Psoas muscle (tissue), 8 donors: ENCODE results near the gene EIF3I. TPM values are rescaled to one million over a fixed set of nuclear protein-coding genes. Genes with fewer than 3 reads are reported as not detected.
A peak's percentile ranks its signal among the peaks of the same experiment; 100 is the strongest.

Source experiments
- ATAC-seq, 4 donors: fragments of 200-7000 bp; cut with Tn5 transposase; one replicate each; pipeline ENCODE4 v1.9.1; 2020; ENCODE audit warnings: moderate library complexity in 3 of 4, mild to moderate bottlenecking in 2 of 4
- DNase-seq, 2 donors: peaks; one replicate each; pipeline ENCODE4 v3.0.0-alpha.2; 2020
- H3K27ac ChIP-seq: fragments of 200-600 bp; one replicate; pipeline ENCODE4 v1.8.0; 2022
- H3K27me3 ChIP-seq, 3 donors: fragments of 200-600 bp in 1 of 3; one replicate each; pipeline versions ENCODE4 v1.6.1 to v1.8.0; 2013 to 2022; ENCODE audit warnings: low read length in 2 of 3, mild to moderate bottlenecking in 2 of 3, moderate library complexity in 1 of 3; ENCODE audit not compliant: insufficient read depth in 3 of 3
- H3K36me3 ChIP-seq, 2 donors: fragments of 200-600 bp in 1 of 2; one replicate each; pipeline versions ENCODE4 v1.6.1 to v1.8.0; 2013 to 2022; ENCODE audit warnings: low read depth in 1 of 2, mild to moderate bottlenecking in 1 of 2, moderate library complexity in 1 of 2; ENCODE audit not compliant: insufficient read depth in 1 of 2
- H3K4me1 ChIP-seq: fragments of 200-600 bp; one replicate; pipeline ENCODE4 v1.8.0; 2022
- H3K4me3 ChIP-seq: fragments of 200-600 bp; one replicate; pipeline ENCODE4 v1.8.0; 2022; ENCODE audit warnings: mild to moderate bottlenecking
- H3K9me3 ChIP-seq: fragments of 200-600 bp; one replicate; pipeline ENCODE4 v1.8.0; 2022
- CTCF ChIP-seq: fragments of 200-600 bp; IDR thresholded peaks from one replicate; pipeline ENCODE4 v1.8.0; 2022; ENCODE audit warnings: antibody characterized with exemption
- WGBS, 3 donors: extraction: QIAGEN DNeasy Blood & Tissue Kit; methylation state at CpG; one replicate each; pipeline versions ENCODE4 v1.1.6 to v1.1.7; 2013; 5-methylcytosine and 5-hydroxymethylcytosine counted together
- intact Hi-C, 2 donors: fragments of 100-400 bp; cut with DNase I; formaldehyde crosslinking; loops; one replicate each; pipeline versions ENCODE4 v1.11.0 to v1.14.2; 2022
- polyA plus RNA-seq, 3 donors: library from polyadenylated mRNA; stranded (reverse); fragments of 200-250 nt; gene quantifications; one replicate each; pipeline ENCODE4 v1.2.3, GENCODE V29; 2013
- total RNA-seq, 4 donors: library from RNA; stranded (reverse); fragmentation: NEBNext Ultra II Directional in 2 of 4; extraction: Animal tissue kit (Norgen Biotek cat#: 25700) in 2 of 4; gene quantifications; one replicate each; pipeline versions ENCODE4 v1.2.1 to v1.2.4, GENCODE V29; 2021 to 2023
- donor health status: healthy with polysubstance abuse.
- donor health status: DM: no; HTN: no; CAD: no; lungs with moderate emphysema.
- donor health status: Bipolar disorder and iron deficiency.
- donor health status: healthy.
- donor health status: DM: yes; HTN: yes; CAD: no.
- donor health status: DM: no; HTN: no; CAD: no.
- donor health status: DM: no; HTN: no; CAD: no.
- donor health status: DM: yes; HTN: yes; CAD: no.

Gene EIF3I
- total and polyA plus RNA-seq, 7 donors, result 174 to 506 (median 238) TPM

DNA sequence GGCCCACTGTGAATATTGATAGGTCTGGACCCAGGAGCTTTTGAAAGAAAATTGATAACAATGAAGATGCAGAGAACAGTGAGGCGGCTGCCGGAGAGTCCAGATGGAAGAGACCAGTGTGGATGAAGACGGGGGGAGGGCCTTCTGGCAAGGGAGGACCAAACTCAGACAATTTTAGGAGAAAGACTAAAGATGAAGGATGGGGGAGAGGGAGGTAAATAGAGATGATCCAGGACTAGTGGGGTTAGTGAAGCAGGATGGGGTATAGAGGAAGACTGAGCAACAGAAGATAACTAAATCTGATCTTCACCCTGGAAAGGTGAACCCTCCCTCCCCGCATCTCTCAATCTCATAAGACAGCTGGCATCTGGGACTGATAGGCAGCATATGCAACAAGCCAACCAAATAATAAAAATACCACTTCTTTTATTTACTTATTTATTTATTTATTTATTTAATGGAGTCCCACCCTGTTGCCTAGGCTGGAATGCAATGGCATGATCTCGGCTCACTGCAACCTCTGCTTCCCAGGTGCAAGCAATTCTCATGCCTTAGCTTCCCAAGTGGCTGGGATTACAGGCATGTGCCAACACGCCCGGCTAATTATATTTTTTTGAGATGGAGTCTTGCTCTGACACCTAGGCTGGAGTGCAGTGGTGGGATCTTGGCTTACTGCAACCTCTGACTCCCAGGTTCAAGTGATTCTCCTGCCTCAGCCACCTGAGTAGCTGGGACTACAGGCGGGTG lies 10.5 kb downstream of the EIF3I start:
- H3K27ac ChIP-seq, result no peak overlapping the region
- no peak for DNase-seq
- intact Hi-C loops, result no loop called here
- ATAC-seq, result no peak
- TF ChIP-seq CTCF, result no peak
- peaks cover 13 to 55% of the 10 kb centered on the region in 2 donors for H3K36me3 ChIP-seq
- H3K9me3 ChIP-seq, result no peaks in the 10 kb centered on the region
- H3K27me3 ChIP-seq, result no peaks in the 10 kb centered on the region
- no peaks in the 10 kb centered on the region for H3K4me1 ChIP-seq
- 77 to 80% (median 79%) methylated on average over 8 of the region's 8 CpGs for WGBS, 3 donors
- H3K4me3 ChIP-seq, result no peak overlapping the region

DNA sequence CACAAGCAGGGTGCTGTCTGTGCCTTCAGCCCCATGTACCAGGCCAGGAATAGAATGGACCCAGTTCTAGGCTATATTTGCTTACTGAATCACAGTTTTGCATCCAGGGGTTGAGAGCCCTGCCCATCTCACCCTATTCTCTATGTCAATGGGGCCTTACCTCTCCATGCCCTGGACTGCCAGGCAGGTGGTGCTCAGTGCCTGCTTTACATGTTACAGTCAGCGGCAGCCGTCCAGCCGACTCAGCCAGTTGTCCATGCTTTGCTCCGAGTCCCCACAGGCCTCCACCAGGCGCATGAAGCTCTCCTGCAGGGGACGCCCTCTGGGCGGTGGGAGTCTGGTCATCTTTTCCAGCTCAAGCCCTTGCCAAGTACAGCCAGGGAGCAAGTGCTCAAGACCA lies 12.6 kb downstream of the EIF3I start:
- peak; percentile 32 to 85 (median 67) for ATAC-seq
- peak overlapping the region; percentile 54 for H3K27ac ChIP-seq
- intact Hi-C loops, result no loop called here
- TF ChIP-seq CTCF, result no peak
- H3K27me3 ChIP-seq, result no peaks in the 10 kb centered on the region
- whole genome bisulfite sequencing, 3 donors, result 75 to 77% (median 77%) methylated on average over 7 of the region's 7 CpGs
- no peaks in the 10 kb centered on the region for H3K9me3 ChIP-seq
- peaks cover 5 to 34% of the 10 kb centered on the region in 2 donors for H3K36me3 ChIP-seq
- no peak overlapping the region for H3K4me3 ChIP-seq
- H3K4me1 ChIP-seq, result no peaks in the 10 kb centered on the region
- peak in 1 of 2 donors; percentile 67 for DNase-seq

DNA sequence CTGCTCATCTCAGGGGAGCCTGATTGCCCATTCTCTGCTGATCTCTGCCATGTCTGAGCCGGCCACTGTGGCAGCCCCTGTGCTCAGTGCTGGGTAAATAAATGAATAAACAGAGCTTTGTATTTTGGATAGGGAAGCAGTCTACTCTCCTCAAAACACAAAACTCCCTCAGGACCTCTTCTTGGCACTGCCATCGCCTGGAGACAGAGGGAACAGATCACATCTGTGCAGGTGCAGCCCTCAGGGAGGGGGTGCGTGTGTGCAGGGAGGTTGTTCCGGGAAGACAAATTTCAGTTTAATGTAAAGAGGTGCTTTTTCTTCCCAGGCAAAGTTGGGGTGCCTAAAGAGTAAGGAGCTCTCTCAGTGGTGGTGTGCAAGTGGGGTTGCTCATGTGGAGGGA lies 17.1 kb downstream of the EIF3I start:
- peak overlapping the region; percentile 81 for H3K4me3 ChIP-seq
- intact Hi-C loops, result no loop called here
- no peaks in the 10 kb centered on the region for H3K9me3 ChIP-seq
- TF ChIP-seq CTCF, result no peak
- WGBS, 3 donors, result 51 to 63% (median 52%) methylated on average over 4 of the region's 4 CpGs
- no peaks in the 10 kb centered on the region for H3K27me3 ChIP-seq
- H3K27ac ChIP-seq, result no peak overlapping the region
- H3K36me3 ChIP-seq, result no peaks in the 10 kb centered on the region
- no peak for DNase-seq
- H3K4me1 ChIP-seq, result peaks cover 5% of the 10 kb centered on the region
- no peak for ATAC-seq

DNA sequence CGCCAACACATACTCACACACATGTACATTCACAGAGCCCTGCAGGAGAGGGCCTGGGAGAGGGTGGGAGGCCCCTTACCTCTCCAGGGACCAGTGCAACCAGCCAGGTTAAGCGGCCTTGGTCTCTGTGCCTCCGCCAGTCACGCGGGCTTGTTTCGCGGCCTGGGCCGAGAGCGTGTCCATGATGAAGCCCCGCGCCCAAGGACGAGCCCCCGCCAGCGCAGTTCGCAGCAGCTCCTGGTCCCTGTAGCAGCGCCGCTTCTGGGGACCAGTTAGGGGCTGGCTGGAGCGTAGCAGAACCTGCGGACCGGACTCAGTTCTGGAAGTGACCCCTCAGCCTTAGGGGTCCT lies 17.6 kb downstream of the EIF3I start:
- no peaks in the 10 kb centered on the region for H3K36me3 ChIP-seq
- peak overlapping the region; percentile 72 for H3K27ac ChIP-seq
- 72 to 74% (median 74%) methylated on average over 20 of the region's 20 CpGs for WGBS, 3 donors
- TF ChIP-seq CTCF, result no peak
- intact Hi-C loops, result no loop called here
- no peak for ATAC-seq
- peak in 1 of 2 donors; percentile 54 for DNase-seq
- no peaks in the 10 kb centered on the region for H3K9me3 ChIP-seq
- no peaks in the 10 kb centered on the region for H3K27me3 ChIP-seq
- peaks cover 5% of the 10 kb centered on the region for H3K4me1 ChIP-seq
- peak overlapping the region; percentile 81 for H3K4me3 ChIP-seq
